Progenitor cell of endocrine pancreas (in vitro differentiated cells): ENCODE results near the gene STAU1. TPM values are rescaled to one million over a fixed set of nuclear protein-coding genes. Genes with fewer than 3 reads are reported as not detected.

Source experiments
- DNase-seq: peaks from one replicate; pipeline ENCODE4 v3.0.0; 2021; ENCODE audit warnings: low spot score; ENCODE audit not compliant: unreplicated experiment
- H3K27ac Mint-ChIP-seq: 2 replicates; pipeline ENCODE4 v1.8.0; 2021; ENCODE audit warnings: mild to moderate bottlenecking, moderate library complexity, mixed read lengths
- H3K27me3 Mint-ChIP-seq: 2 replicates; pipeline ENCODE4 v1.8.0; 2021; ENCODE audit warnings: mixed read lengths
- H3K36me3 Mint-ChIP-seq: 2 replicates; pipeline ENCODE4 v1.8.0; 2022; ENCODE audit warnings: mixed read lengths; ENCODE audit not compliant: insufficient read depth
- H3K4me1 Mint-ChIP-seq: 2 replicates; pipeline ENCODE4 v1.8.0; 2021; ENCODE audit warnings: low read depth, mixed read lengths
- H3K4me3 Mint-ChIP-seq: 2 replicates; pipeline ENCODE4 v1.8.0; 2021; ENCODE audit warnings: low read depth, mild to moderate bottlenecking, moderate library complexity, mixed read lengths
- H3K9me3 Mint-ChIP-seq: 2 replicates; pipeline ENCODE4 v1.8.0; 2021; ENCODE audit warnings: low read depth, mixed read lengths
- CTCF ChIP-seq: fragments of 200-600 bp; sonication (generic); IDR thresholded peaks from one replicate; pipeline ENCODE4 v1.5.0; 2021; ENCODE audit warnings: antibody characterized with exemption, mild to moderate bottlenecking; ENCODE audit not compliant: unreplicated experiment
- total RNA-seq: library from RNA; stranded (reverse); gene quantifications from 2 replicates; pipeline ENCODE4 v1.2.1, GENCODE V29; 2021

The STAU1 gene
- total RNA-seq, 1 donor from 2014 or later: 93.9 TPM

- TF ChIP-seq CTCF: no peak
- Mint-ChIP-seq H3K27me3 (no peaks in the 10 kb centered on the region), H3K36me3 (peaks cover 11% of the 10 kb centered on the region), H3K4me1 (peaks cover 2% of the 10 kb centered on the region), H3K9me3 (no peaks in the 10 kb centered on the region), H3K4me3 (no peak overlapping the region), H3K27ac (no peak overlapping the region)
- no peak for DNase-seq
Observed at GRCh38 chr20:49156481-49156880, 31.7 kb downstream of the STAU1 start.

GRCh38 chr20:49151436-49151835 lies 36.7 kb downstream of the STAU1 start:
- DNase-seq: no peak
- no peaks in the 10 kb centered on the region for H3K9me3 Mint-ChIP-seq
- H3K27ac Mint-ChIP-seq: no peak overlapping the region
- peaks cover 24% of the 10 kb centered on the region for H3K36me3 Mint-ChIP-seq
- no peak for TF ChIP-seq CTCF
- no peak overlapping the region for H3K4me3 Mint-ChIP-seq
- H3K27me3 Mint-ChIP-seq: no peaks in the 10 kb centered on the region
- H3K4me1 Mint-ChIP-seq: no peaks in the 10 kb centered on the region

GRCh38 chr20:49149281-49150045 lies 38.7 kb downstream of the STAU1 start:
- H3K4me1 Mint-ChIP-seq: no peaks in the 10 kb centered on the region
- TF ChIP-seq CTCF: no peak
- H3K27ac Mint-ChIP-seq: peak overlapping the region; percentile 66
- H3K27me3 Mint-ChIP-seq: no peaks in the 10 kb centered on the region
- peaks cover 22% of the 10 kb centered on the region for H3K36me3 Mint-ChIP-seq
- DNase-seq: no peak
- H3K4me3 Mint-ChIP-seq: no peak overlapping the region
- no peaks in the 10 kb centered on the region for H3K9me3 Mint-ChIP-seq

- H3K4me3 Mint-ChIP-seq: no peak overlapping the region
- no peaks in the 10 kb centered on the region for H3K4me1 Mint-ChIP-seq
- H3K9me3 Mint-ChIP-seq: no peaks in the 10 kb centered on the region
- H3K27me3 Mint-ChIP-seq: no peaks in the 10 kb centered on the region
- no peak for DNase-seq
- peak overlapping the region; percentile 83 for H3K27ac Mint-ChIP-seq
- no peak for TF ChIP-seq CTCF
- H3K36me3 Mint-ChIP-seq: peaks cover 22% of the 10 kb centered on the region
Observed at GRCh38 chr20:49148601-49149000, 39.5 kb downstream of the STAU1 start.

GRCh38 chr20:49147296-49147695 lies 40.8 kb downstream of the STAU1 start:
- H3K27me3 Mint-ChIP-seq: no peaks in the 10 kb centered on the region
- no peak for TF ChIP-seq CTCF
- H3K27ac Mint-ChIP-seq: peak overlapping the region; percentile 60
- H3K9me3 Mint-ChIP-seq: no peaks in the 10 kb centered on the region
- no peak overlapping the region for H3K4me3 Mint-ChIP-seq
- DNase-seq: no peak
- peaks cover 27% of the 10 kb centered on the region for H3K36me3 Mint-ChIP-seq
- H3K4me1 Mint-ChIP-seq: no peaks in the 10 kb centered on the region
